A549 (cell line): ENCODE results near the gene ARL4A. TPM values are rescaled to one million over a fixed set of nuclear protein-coding genes. Genes with fewer than 3 reads are reported as not detected.

Source experiments
- ATAC-seq, 2 experiments: fragments of 200-7000 bp in 1 of 2; fragments of >200 bp in 1 of 2; cut with Nextera tagmentation in 1 of 2; cut with Tn5 transposase in 1 of 2; 3 replicates each; pipeline versions ENCODE4 v1.8.0 to v1.9.1; 2018 to 2020; ENCODE audit warnings: mild to moderate bottlenecking in 1 of 2, moderate library complexity in 1 of 2
- CTCF ChIA-PET: fragments of 300-600 bp; sonication (Branson Sonifier 250); formaldehyde crosslinking; extraction: SDS; loops from one replicate; lab custom pipeline; 2021; ENCODE audit warnings: antibody characterized with exemption, inconsistent platforms; lab: Yijun Ruan, JAX
- POLR2A ChIA-PET: fragments of 350-600 bp; formaldehyde crosslinking; extraction: SDS; loops from one replicate; lab custom pipeline; 2021; ENCODE audit warnings: antibody characterized with exemption, inconsistent platforms; lab: Yijun Ruan, JAX
- DNase-seq, 2 experiments: peaks; one replicate each; pipeline versions ENCODE4 v3.0.0 to v3.0.0-alpha.2; 2011 to 2016; ENCODE audit warnings: low read depth in 1 of 2, low spot score in 1 of 2
- FAIRE-seq: peaks from 2 replicates; lab custom pipeline; 2011; peaks lifted over from hg19 to GRCh38; lab: Jason Lieb, UNC
- H3K27ac ChIP-seq, 2 experiments: fragments of >200 bp; sonication (Bioruptor Twin); formaldehyde crosslinking; 3 replicates each; pipeline ENCODE4 v1.5.1; 2016 to 2017
- H3K4me1 ChIP-seq: fragments of >200 bp; sonication (Bioruptor Twin); formaldehyde crosslinking; 3 replicates; pipeline ENCODE4 v1.6.1; 2016
- H3K4me2 ChIP-seq: fragments of >200 bp; sonication (Bioruptor Twin); formaldehyde crosslinking; 3 replicates; pipeline ENCODE4 v1.6.1; 2016
- H3K4me3 ChIP-seq: fragments of >200 bp; sonication (Bioruptor Twin); formaldehyde crosslinking; 3 replicates; pipeline ENCODE4 v1.5.1; 2016
- H3K9me3 ChIP-seq: fragments of >200 bp; sonication (Bioruptor Twin); formaldehyde crosslinking; 3 replicates; pipeline ENCODE4 v1.6.1; 2016
- BHLHE40 ChIP-seq: IDR thresholded peaks from 2 replicates; pipeline ENCODE4 v1.6.1; 2012; ENCODE audit warnings: low read depth, low read length, inconsistent platforms
- CBX8 ChIP-seq: fragments of 200-600 bp; sonication (generic); IDR thresholded peaks from 2 replicates; pipeline ENCODE4 v1.6.1; 2016
- CHD2 ChIP-seq: fragments of 150-350 bp; IDR thresholded peaks from 2 replicates; pipeline ENCODE4 v1.6.1; 2014; ENCODE audit warnings: low read length; ENCODE audit not compliant: partially characterized antibody
- CHD4 ChIP-seq: fragments of 200-600 bp; sonication (generic); IDR thresholded peaks from 2 replicates; pipeline ENCODE4 v1.6.1; 2016; ENCODE audit warnings: antibody characterized with exemption, mild to moderate bottlenecking, borderline replicate concordance
- EHF ChIP-seq: fragments of 250-450 bp; sonication (Bioruptor Pico); IDR thresholded peaks from 2 replicates; pipeline ENCODE4 v1.5.0; 2020; ENCODE audit warnings: mild to moderate bottlenecking
- EP300 ChIP-seq, 2 experiments: fragments of >200 bp; sonication (Bioruptor Twin); formaldehyde crosslinking; IDR thresholded peaks; 2 replicates in 1 of 2; 3 replicates in 1 of 2; pipeline ENCODE4 v1.6.1; 2016 to 2017
- ESRRA ChIP-seq: fragments of 150-350 bp; IDR thresholded peaks from 2 replicates; pipeline ENCODE4 v1.6.1; 2014; ENCODE audit warnings: mild to moderate bottlenecking, low read length, borderline replicate concordance
- FOSL2 ChIP-seq, 2 experiments: fragments of 450-650 bp in 1 of 2; fragments of >200 bp in 1 of 2; sonication (Bioruptor Twin) in 1 of 2; formaldehyde crosslinking; IDR thresholded peaks; 2 replicates each; pipeline versions ENCODE4 v1.5.0 to v1.6.1; 2016 to 2020; ENCODE audit warnings: mild to moderate bottlenecking in 1 of 2, moderate library complexity in 1 of 2
- HEYL ChIP-seq: fragments of 250-450 bp; sonication (Bioruptor Pico); IDR thresholded peaks from 2 replicates; pipeline ENCODE4 v1.8.0; 2021; ENCODE audit warnings: mild to moderate bottlenecking, moderate library complexity
- HOXA7 ChIP-seq: fragments of 250-450 bp; sonication (Bioruptor Pico); IDR thresholded peaks from 2 replicates; pipeline ENCODE4 v1.5.0; 2020; ENCODE audit warnings: mild to moderate bottlenecking, moderate library complexity
- KDM5A ChIP-seq: fragments of 200-600 bp; sonication (generic); IDR thresholded peaks from 2 replicates; pipeline ENCODE4 v1.6.1; 2016; ENCODE audit warnings: antibody characterized with exemption, mild to moderate bottlenecking
- MAFK ChIP-seq: fragments of 450-650 bp; IDR thresholded peaks from 2 replicates; pipeline ENCODE4 v1.6.1; 2014; ENCODE audit not compliant: partially characterized antibody
- NPAS2 ChIP-seq: fragments of 250-450 bp; sonication (Bioruptor Pico); IDR thresholded peaks from 2 replicates; pipeline ENCODE4 v1.8.0; 2022; ENCODE audit warnings: mild to moderate bottlenecking, moderate library complexity, borderline replicate concordance
- PHF8 ChIP-seq: fragments of 200-600 bp; sonication (generic); IDR thresholded peaks from 2 replicates; pipeline ENCODE4 v1.6.1; 2016; ENCODE audit warnings: low read depth, mild to moderate bottlenecking, antibody characterized with exemption, moderate library complexity, borderline replicate concordance
- POLR2A ChIP-seq: IDR thresholded peaks from 2 replicates; pipeline ENCODE4 v1.6.1; 2012; ENCODE audit warnings: mild to moderate bottlenecking, low read length
- RAD21 ChIP-seq, 2 experiments: fragments of >200 bp in 1 of 2; sonication (Bioruptor Twin) in 1 of 2; formaldehyde crosslinking in 1 of 2; IDR thresholded peaks in 1 of 2; conservative IDR thresholded peaks in 1 of 2; 2 replicates in 1 of 2; 3 replicates in 1 of 2; pipeline ENCODE4 v1.6.1; 2012 to 2018; ENCODE audit warnings: inconsistent platforms in 1 of 2
- RFX5 ChIP-seq: fragments of 450-650 bp; IDR thresholded peaks from 2 replicates; pipeline ENCODE4 v1.7.1; 2014; ENCODE audit warnings: antibody characterized with exemption, mild to moderate bottlenecking, moderate library complexity
- RNF2 ChIP-seq: fragments of 200-600 bp; sonication (generic); IDR thresholded peaks from 2 replicates; pipeline ENCODE4 v1.6.1; 2016; ENCODE audit warnings: low read depth, mild to moderate bottlenecking, antibody characterized with exemption, moderate library complexity, borderline replicate concordance
- SREBF2 ChIP-seq: fragments of 450-650 bp; IDR thresholded peaks from 2 replicates; pipeline ENCODE4 v1.6.1; 2014; ENCODE audit warnings: mild to moderate bottlenecking, moderate library complexity
- TFCP2L1 ChIP-seq: fragments of 250-450 bp; sonication (Bioruptor Pico); IDR thresholded peaks from 2 replicates; pipeline ENCODE4 v1.5.0; 2021; ENCODE audit warnings: mild to moderate bottlenecking
- ZC3H11A ChIP-seq: fragments of 450-650 bp; IDR thresholded peaks from 2 replicates; pipeline ENCODE4 v1.6.1; 2014; ENCODE audit warnings: antibody characterized with exemption, mild to moderate bottlenecking
- ZFP36 ChIP-seq: fragments of 450-650 bp; IDR thresholded peaks from 2 replicates; pipeline ENCODE4 v1.6.1; 2014; ENCODE audit warnings: borderline replicate concordance; ENCODE audit not compliant: partially characterized antibody
- ZNF302 ChIP-seq: fragments of 250-450 bp; sonication (Bioruptor Pico); IDR thresholded peaks from 2 replicates; pipeline ENCODE4 v1.9.0; 2021; ENCODE audit warnings: inconsistent platforms, mild to moderate bottlenecking, moderate library complexity
- WGBS: methylation state at CpG from one replicate; pipeline ENCODE4 v1.1.6; 2017; ENCODE audit errors: missing lambda C conversion rate; 5-methylcytosine and 5-hydroxymethylcytosine counted together
- polyA plus RNA-seq, 4 experiments: library from polyadenylated mRNA; depleted of rRNA in 3 of 4; stranded (reverse); fragments of >200 nt; fragmentation: RNase III in 1 of 4; extraction: RNeasy Plus Mini Kit Qiagen cat#74134 plus additional on column Dnase treatment in 1 of 4; gene quantifications; 2 replicates in 3 of 4; 3 replicates in 1 of 4; pipeline ENCODE4 v1.2.3, GENCODE V29; 2011 to 2017
- TF ChIP-seq, protein P1 (sequence below): IDR thresholded peaks from 2 replicates; pipeline ENCODE4 v1.6.1; 2012
- TF ChIP-seq, protein P2 (sequence below): fragments of >200 bp; sonication (Bioruptor Twin); formaldehyde crosslinking; IDR thresholded peaks from 3 replicates; pipeline ENCODE4 v1.5.1; 2016
- TF ChIP-seq, protein P3 (sequence below): fragments of 200-600 bp; sonication (generic); IDR thresholded peaks from 2 replicates; pipeline ENCODE4 v1.6.1; 2016; ENCODE audit warnings: antibody characterized with exemption, mild to moderate bottlenecking, moderate library complexity
- TF ChIP-seq, protein P4 (sequence below): fragments of 250-450 bp; sonication (Bioruptor Pico); IDR thresholded peaks from 2 replicates; pipeline ENCODE4 v1.5.0; 2020; ENCODE audit warnings: low read depth, mild to moderate bottlenecking, moderate library complexity

Gene ARL4A
- polyA plus RNA-seq, 2 of the 4 experiments (the other 2 are of a cell fraction): 51.9 to 76.1 TPM

DNA sequence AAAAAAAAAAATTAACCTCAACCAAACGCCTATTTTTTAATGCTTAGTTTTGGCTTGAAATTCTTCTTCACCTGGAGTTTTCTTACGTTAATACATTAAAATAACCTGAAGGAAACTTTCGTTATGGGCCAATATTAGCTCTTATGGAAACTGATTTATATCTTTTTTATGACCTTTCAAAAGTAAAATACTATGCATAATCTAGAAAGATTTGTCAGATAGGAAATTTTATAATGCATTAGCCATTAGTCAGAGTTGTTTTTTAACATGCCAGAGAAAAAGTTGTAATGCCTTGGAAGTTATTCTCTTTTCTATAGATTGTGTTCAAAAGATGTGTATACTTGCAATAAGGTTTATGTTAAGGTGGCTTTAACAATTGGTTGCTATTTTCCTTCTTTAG, 34.3 kb upstream of the ARL4A start:
- DNase-seq: no peak
- no peak for ATAC-seq
- TF ChIP-seq RNF2 (no peak), ZFP36 (no peak), RFX5 (no peak), PHF8 (no peak), KDM5A (no peak), ZC3H11A (no peak), FOSL2 (IDR thresholded peaks at IDR 0.05) (no peak), FOSL2 (CRISPR knock-in tag; IDR thresholded peaks at IDR 0.05) (no peak), ESRRA (no peak), CBX8 (no peak), BHLHE40 (no peak), ZNF302 (CRISPR knock-in tag) (no peak)
- TF ChIP-seq, protein P1, sequence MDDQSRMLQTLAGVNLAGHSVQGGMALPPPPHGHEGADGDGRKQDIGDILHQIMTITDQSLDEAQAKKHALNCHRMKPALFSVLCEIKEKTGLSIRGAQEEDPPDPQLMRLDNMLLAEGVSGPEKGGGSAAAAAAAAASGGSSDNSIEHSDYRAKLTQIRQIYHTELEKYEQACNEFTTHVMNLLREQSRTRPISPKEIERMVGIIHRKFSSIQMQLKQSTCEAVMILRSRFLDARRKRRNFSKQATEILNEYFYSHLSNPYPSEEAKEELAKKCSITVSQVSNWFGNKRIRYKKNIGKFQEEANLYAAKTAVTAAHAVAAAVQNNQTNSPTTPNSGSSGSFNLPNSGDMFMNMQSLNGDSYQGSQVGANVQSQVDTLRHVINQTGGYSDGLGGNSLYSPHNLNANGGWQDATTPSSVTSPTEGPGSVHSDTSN: no peak
- TF ChIP-seq, protein P2, sequence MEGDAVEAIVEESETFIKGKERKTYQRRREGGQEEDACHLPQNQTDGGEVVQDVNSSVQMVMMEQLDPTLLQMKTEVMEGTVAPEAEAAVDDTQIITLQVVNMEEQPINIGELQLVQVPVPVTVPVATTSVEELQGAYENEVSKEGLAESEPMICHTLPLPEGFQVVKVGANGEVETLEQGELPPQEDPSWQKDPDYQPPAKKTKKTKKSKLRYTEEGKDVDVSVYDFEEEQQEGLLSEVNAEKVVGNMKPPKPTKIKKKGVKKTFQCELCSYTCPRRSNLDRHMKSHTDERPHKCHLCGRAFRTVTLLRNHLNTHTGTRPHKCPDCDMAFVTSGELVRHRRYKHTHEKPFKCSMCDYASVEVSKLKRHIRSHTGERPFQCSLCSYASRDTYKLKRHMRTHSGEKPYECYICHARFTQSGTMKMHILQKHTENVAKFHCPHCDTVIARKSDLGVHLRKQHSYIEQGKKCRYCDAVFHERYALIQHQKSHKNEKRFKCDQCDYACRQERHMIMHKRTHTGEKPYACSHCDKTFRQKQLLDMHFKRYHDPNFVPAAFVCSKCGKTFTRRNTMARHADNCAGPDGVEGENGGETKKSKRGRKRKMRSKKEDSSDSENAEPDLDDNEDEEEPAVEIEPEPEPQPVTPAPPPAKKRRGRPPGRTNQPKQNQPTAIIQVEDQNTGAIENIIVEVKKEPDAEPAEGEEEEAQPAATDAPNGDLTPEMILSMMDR: no peak
- TF ChIP-seq, protein P3, sequence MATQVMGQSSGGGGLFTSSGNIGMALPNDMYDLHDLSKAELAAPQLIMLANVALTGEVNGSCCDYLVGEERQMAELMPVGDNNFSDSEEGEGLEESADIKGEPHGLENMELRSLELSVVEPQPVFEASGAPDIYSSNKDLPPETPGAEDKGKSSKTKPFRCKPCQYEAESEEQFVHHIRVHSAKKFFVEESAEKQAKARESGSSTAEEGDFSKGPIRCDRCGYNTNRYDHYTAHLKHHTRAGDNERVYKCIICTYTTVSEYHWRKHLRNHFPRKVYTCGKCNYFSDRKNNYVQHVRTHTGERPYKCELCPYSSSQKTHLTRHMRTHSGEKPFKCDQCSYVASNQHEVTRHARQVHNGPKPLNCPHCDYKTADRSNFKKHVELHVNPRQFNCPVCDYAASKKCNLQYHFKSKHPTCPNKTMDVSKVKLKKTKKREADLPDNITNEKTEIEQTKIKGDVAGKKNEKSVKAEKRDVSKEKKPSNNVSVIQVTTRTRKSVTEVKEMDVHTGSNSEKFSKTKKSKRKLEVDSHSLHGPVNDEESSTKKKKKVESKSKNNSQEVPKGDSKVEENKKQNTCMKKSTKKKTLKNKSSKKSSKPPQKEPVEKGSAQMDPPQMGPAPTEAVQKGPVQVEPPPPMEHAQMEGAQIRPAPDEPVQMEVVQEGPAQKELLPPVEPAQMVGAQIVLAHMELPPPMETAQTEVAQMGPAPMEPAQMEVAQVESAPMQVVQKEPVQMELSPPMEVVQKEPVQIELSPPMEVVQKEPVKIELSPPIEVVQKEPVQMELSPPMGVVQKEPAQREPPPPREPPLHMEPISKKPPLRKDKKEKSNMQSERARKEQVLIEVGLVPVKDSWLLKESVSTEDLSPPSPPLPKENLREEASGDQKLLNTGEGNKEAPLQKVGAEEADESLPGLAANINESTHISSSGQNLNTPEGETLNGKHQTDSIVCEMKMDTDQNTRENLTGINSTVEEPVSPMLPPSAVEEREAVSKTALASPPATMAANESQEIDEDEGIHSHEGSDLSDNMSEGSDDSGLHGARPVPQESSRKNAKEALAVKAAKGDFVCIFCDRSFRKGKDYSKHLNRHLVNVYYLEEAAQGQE: no peak
- Histone ChIP-seq H3K9me3 (no peaks in the 10 kb centered on the region), H3K27ac (peak overlapping the region in 1 of 2 experiments; percentile 65; a peak in 2 of 6 replicates), H3K4me2 (peak overlapping the region; percentile 22; the same call in 2 of the 3 replicates), H3K4me3 (no peak overlapping the region), H3K4me1 (peaks cover 40% of the 10 kb centered on the region)
- CTCF ChIA-PET: interaction anchor here (0.7 to 2.8 kb wide), 4 partner anchors 15 to 581 kb away, joined by 3 to 20 read pairs (median 4); partner anchors contain the start of gene ARL4A
- no peak for FAIRE-seq
- POLR2A ChIA-PET: interaction anchor here (1.4 kb wide), 1 partner anchor 34 kb away, joined by 6 read pairs; the partner anchor contains the start of gene ARL4A
- 77% methylated on average over 3 of the region's 3 CpGs for WGBS

DNA sequence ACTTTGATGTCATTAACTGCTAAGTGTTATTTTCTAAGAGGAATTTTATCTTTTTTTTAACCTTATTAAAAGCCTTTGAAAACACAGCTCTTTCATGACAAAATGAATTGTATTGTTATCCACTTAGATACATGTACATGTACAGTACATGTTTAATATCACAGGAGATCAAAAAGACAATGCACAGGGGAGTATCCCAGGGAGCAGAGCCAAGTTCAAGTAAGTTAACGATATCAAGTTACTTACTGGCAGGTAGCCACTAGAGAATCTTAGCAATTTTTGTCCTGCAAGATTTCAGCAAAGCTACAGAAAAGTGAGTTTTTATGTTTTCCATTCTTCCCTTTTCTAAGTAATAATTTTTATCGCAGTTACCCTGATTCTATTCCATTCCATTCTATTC, 33.9 kb upstream of the ARL4A start:
- H3K4me3 ChIP-seq: no peak overlapping the region
- 45% methylated on average over 2 of the region's 2 CpGs for WGBS
- H3K4me1 ChIP-seq: peaks cover 36% of the 10 kb centered on the region
- H3K9me3 ChIP-seq: no peaks in the 10 kb centered on the region
- FAIRE-seq: no peak
- no peak for ATAC-seq
- ChIA-PET POLR2A (interaction anchor here (1.4 kb wide), 1 partner anchor 34 kb away, joined by 6 read pairs; the partner anchor contains the start of gene ARL4A), CTCF (interaction anchor here (0.7 to 2.8 kb wide), 4 partner anchors 15 to 581 kb away, joined by 3 to 20 read pairs (median 4); partner anchors contain the start of gene ARL4A)
- peak overlapping the region; percentile 22 for H3K4me2 ChIP-seq
- TF ChIP-seq SREBF2: no peak
- TF ChIP-seq FOSL2 (IDR thresholded peaks at IDR 0.05): no peak
- no peak for TF ChIP-seq FOSL2 (CRISPR knock-in tag; IDR thresholded peaks at IDR 0.05)
- TF ChIP-seq CBX8: no peak
- no peak for TF ChIP-seq CHD4
- TF ChIP-seq TFCP2L1 (CRISPR knock-in tag): no peak
- no peak for TF ChIP-seq POLR2A
- TF ChIP-seq HOXA7: no peak
- TF ChIP-seq EHF (CRISPR knock-in tag): no peak
- no peak for TF ChIP-seq HEYL (CRISPR knock-in tag)
- no peak for TF ChIP-seq RFX5
- no peak for TF ChIP-seq MAFK
- TF ChIP-seq CHD2: no peak
- TF ChIP-seq EP300 (IDR thresholded peaks at IDR 0.05): no peak
- no peak for TF ChIP-seq NPAS2 (CRISPR knock-in tag)
- TF ChIP-seq, protein P4, sequence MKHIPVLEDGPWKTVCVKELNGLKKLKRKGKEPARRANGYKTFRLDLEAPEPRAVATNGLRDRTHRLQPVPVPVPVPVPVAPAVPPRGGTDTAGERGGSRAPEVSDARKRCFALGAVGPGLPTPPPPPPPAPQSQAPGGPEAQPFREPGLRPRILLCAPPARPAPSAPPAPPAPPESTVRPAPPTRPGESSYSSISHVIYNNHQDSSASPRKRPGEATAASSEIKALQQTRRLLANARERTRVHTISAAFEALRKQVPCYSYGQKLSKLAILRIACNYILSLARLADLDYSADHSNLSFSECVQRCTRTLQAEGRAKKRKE (CRISPR knock-in tag): no peak
- no peak for TF ChIP-seq ZFP36
- TF ChIP-seq RAD21 (conservative IDR thresholded peaks at IDR 0.05 in 1 of 2, IDR thresholded peaks at IDR 0.05 in 1 of 2): no peak
- H3K27ac ChIP-seq: no peak overlapping the region
- no peak for DNase-seq
